ENCODE measurements around the gene UQCRC1.

Gene UQCRC1

DNA sequence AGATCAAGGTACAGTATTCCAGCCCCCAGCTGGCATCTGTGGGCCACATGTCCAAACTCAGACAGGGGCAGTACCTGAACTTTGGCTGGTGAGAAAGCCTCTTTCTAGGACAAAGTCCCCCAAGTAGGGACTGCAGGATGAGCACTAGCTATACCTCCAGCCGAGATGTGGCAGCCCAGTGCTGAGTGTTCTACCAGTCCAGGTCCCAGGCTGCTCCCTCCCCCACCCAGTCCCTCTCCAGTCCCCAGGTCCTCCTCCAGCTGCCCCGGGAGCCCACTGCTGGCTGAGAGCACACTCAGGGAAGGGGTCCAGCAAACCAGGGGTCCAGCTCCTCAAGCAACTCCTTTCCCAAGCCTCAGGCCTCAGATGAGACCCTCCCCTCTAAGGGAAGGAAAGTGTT lies 24.3 kb upstream of the UQCRC1 start:
- no peak for DNase-seq (ENCODE audit: low read depth in 1 of 2, low spot score in 1 of 2)
- Histone ChIP-seq H3K4me3 (replicated peaks; ENCODE audit: insufficient read depth, low read length) (no peak overlapping the region), H3K27me3 (ENCODE audit: insufficient read depth, poor library complexity, severe bottlenecking) (no peaks in the 10 kb centered on the region), H3K27ac (replicated peaks) (no peak overlapping the region)
- TF ChIP-seq POLR2AphosphoS5 (IDR thresholded peaks at IDR 0.05; ENCODE audit: low read depth) (no peak), SPI1 (IDR thresholded peaks at IDR 0.05; ENCODE audit: borderline replicate concordance, low read depth) (no peak), GABPA (IDR thresholded peaks at IDR 0.05; ENCODE audit: low read depth) (no peak)
- TF ChIP-seq, protein P1, sequence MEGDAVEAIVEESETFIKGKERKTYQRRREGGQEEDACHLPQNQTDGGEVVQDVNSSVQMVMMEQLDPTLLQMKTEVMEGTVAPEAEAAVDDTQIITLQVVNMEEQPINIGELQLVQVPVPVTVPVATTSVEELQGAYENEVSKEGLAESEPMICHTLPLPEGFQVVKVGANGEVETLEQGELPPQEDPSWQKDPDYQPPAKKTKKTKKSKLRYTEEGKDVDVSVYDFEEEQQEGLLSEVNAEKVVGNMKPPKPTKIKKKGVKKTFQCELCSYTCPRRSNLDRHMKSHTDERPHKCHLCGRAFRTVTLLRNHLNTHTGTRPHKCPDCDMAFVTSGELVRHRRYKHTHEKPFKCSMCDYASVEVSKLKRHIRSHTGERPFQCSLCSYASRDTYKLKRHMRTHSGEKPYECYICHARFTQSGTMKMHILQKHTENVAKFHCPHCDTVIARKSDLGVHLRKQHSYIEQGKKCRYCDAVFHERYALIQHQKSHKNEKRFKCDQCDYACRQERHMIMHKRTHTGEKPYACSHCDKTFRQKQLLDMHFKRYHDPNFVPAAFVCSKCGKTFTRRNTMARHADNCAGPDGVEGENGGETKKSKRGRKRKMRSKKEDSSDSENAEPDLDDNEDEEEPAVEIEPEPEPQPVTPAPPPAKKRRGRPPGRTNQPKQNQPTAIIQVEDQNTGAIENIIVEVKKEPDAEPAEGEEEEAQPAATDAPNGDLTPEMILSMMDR (IDR thresholded peaks at IDR 0.05; ENCODE audit: insufficient read depth, low read length): no peak
- TF ChIP-seq, protein P2, sequence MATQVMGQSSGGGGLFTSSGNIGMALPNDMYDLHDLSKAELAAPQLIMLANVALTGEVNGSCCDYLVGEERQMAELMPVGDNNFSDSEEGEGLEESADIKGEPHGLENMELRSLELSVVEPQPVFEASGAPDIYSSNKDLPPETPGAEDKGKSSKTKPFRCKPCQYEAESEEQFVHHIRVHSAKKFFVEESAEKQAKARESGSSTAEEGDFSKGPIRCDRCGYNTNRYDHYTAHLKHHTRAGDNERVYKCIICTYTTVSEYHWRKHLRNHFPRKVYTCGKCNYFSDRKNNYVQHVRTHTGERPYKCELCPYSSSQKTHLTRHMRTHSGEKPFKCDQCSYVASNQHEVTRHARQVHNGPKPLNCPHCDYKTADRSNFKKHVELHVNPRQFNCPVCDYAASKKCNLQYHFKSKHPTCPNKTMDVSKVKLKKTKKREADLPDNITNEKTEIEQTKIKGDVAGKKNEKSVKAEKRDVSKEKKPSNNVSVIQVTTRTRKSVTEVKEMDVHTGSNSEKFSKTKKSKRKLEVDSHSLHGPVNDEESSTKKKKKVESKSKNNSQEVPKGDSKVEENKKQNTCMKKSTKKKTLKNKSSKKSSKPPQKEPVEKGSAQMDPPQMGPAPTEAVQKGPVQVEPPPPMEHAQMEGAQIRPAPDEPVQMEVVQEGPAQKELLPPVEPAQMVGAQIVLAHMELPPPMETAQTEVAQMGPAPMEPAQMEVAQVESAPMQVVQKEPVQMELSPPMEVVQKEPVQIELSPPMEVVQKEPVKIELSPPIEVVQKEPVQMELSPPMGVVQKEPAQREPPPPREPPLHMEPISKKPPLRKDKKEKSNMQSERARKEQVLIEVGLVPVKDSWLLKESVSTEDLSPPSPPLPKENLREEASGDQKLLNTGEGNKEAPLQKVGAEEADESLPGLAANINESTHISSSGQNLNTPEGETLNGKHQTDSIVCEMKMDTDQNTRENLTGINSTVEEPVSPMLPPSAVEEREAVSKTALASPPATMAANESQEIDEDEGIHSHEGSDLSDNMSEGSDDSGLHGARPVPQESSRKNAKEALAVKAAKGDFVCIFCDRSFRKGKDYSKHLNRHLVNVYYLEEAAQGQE (IDR thresholded peaks at IDR 0.05; ENCODE audit: insufficient replicate concordance, low read depth): no peak

DNA sequence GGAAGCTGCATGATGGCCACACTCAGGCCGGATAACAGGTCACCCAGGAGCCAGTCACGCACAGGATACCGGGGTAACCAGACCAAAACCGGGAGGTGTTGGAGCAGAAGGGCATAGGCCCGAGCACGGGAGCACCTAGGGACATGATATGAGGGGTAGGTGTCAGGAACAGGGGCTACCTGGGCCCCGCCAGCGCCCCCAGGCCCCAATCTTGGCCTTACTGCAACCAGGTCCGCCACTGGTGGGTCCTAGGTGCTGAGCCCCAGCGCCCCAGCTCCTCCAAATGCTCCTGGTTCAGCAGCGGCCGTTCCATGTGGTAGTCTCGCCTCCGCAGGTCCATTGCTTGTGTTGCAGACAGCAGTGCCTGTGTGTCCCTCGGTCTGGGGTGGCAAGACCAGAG lies 23.8 kb upstream of the UQCRC1 start:
- TF ChIP-seq, protein P2 (IDR thresholded peaks at IDR 0.05; ENCODE audit: insufficient replicate concordance, low read depth): no peak
- TF ChIP-seq, protein P1 (IDR thresholded peaks at IDR 0.05; ENCODE audit: insufficient read depth, low read length): no peak
- no peak for TF ChIP-seq GABPA (IDR thresholded peaks at IDR 0.05; ENCODE audit: low read depth)
- no peak for TF ChIP-seq POLR2AphosphoS5 (IDR thresholded peaks at IDR 0.05; ENCODE audit: low read depth)
- no peak for TF ChIP-seq SPI1 (IDR thresholded peaks at IDR 0.05; ENCODE audit: borderline replicate concordance, low read depth)
- H3K27me3 ChIP-seq (ENCODE audit: insufficient read depth, poor library complexity, severe bottlenecking): no peaks in the 10 kb centered on the region
- H3K27ac ChIP-seq (replicated peaks): no peak overlapping the region
- DNase-seq (ENCODE audit: low read depth in 1 of 2, low spot score in 1 of 2): no peak
- no peak overlapping the region for H3K4me3 ChIP-seq (replicated peaks; ENCODE audit: insufficient read depth, low read length)

DNA sequence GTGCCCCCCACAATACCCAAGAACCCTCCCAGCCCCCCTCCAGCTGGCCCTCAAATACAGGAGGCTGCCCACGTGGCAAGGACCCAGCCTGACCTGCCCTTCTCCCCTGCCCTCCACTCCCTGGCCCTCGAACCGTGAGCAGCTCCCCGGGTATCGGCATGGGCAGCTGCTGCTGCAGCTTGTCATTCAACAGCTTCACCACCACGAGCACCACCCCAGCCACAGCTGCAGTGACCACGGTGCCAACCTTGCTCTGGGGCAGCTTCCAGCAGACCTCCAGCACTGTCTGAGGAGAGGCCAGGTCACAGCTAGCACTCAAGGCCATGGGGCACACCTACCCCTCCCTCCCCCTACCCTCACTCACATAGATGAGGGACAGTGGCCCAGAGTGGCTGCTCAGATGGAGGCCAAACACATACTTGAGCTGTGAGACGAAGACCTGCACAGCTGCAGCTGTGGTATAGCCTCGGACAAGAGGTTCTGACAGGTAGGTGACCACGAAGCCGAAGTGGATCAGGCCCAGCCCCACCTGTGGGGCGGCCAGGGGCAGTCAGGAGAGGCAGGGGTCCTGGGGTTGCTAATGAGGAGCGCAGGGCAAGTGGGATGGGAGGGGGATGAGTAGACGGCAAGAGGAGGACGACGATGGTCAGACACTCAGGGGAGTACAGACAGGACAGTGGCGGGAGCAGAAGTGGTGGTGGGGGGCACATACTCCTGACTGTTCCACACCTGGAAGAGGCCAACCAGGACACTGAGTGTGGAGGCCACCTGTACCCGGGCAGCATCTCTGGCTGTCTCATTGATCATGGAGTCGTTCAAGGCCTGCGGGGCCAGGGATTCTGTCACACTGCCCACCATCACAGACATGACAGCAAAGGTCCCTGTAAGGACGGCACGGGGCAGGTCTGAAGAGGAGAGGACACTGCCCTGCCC lies 22.3 kb upstream of the UQCRC1 start:
- TF ChIP-seq GABPA (IDR thresholded peaks at IDR 0.05; ENCODE audit: low read depth) (no peak), POLR2AphosphoS5 (IDR thresholded peaks at IDR 0.05; ENCODE audit: low read depth) (no peak), SPI1 (IDR thresholded peaks at IDR 0.05; ENCODE audit: borderline replicate concordance, low read depth) (no peak)
- TF ChIP-seq, protein P2 (IDR thresholded peaks at IDR 0.05; ENCODE audit: insufficient replicate concordance, low read depth): no peak
- TF ChIP-seq, protein P1 (IDR thresholded peaks at IDR 0.05; ENCODE audit: insufficient read depth, low read length): no peak
- H3K4me3 ChIP-seq (replicated peaks; ENCODE audit: insufficient read depth, low read length): no peak overlapping the region
- no peak for DNase-seq (ENCODE audit: low read depth in 1 of 2, low spot score in 1 of 2)

More for the DNA sequence above, 22.3 kb upstream of the UQCRC1 start:
- H3K27me3 ChIP-seq (ENCODE audit: insufficient read depth, poor library complexity, severe bottlenecking): no peaks in the 10 kb centered on the region
- no peak overlapping the region for H3K27ac ChIP-seq (replicated peaks)
